NCI-H1105 (cell line): ENCODE measurements around the gene TTLL1.
"Not testable (repeated sequence)": the region's sequence is repeated elsewhere in the genome, so short reads cannot be mapped to it uniquely, and the experiment has no call there.

Experiments used
- DNase-seq: peaks from one replicate; lab custom pipeline; 2025; lab: John Stamatoyannopoulos, UW

TTLL1 gene

DNA sequence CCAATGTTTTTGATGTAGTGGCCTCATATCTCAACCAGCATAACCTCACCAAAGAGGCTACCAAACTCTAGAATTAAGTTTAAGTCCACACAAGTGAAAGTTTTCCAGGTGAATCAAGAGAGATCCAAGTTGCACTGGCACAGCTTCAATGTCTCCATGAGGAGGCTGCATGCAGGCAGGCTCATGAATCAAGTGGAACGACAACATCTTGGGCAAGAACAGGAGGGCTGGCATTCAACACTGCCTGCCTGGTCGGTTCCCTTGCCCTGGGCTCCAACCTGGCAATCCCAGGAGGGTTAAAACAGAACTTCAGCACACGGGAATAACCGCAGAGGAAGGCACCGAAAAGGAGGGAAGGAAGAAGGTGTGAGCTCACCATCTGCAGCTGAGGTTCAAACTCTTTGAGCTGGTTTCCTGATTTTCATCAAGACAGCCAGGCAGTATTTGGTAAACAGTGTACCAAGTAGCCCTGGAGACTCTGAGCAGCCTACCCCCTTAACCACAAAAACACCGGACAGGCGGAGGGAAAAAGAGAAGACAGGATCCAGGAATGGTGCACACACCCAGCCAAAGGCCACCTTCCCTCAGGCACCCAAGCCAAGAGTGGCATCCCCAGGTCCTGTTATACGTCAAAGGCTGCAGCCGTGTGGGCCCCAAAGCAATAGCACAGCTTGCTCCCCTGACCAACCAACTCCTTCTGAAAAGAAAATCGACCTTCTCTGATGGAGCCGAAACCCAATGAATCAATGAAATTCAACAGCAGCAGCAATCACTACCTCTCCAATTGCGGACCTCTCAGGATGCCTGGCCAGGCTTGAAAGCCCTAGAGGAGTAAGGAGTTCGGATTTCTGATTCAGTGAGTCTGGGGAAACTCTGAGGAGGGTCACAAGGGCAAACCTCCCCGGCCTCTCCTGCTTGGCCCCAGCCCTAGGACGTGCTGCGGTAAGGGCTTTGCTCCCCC, 75.6 kb downstream of the TTLL1 start:
- no peak for DNase-seq

DNA sequence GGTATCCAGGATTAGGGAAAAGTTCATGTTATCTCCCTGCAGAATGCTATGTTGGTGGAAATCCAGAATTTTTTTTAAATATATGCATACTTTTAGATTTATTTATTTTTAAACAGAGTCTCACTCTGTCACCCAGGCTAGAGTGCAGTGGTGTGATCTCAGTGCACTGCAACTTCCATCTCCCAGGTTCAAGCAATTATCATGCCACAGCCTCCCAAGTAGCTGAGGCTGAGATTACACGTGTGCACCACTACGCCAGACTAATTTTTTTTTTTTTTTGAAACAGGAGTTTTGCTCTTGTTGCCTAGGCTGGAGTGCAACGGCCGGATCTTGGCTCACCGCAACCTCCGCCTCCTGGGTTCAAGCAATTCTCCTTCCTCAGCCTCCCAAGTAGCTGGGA, 76.8 kb downstream of the TTLL1 start:
- DNase-seq, result no peak

DNA sequence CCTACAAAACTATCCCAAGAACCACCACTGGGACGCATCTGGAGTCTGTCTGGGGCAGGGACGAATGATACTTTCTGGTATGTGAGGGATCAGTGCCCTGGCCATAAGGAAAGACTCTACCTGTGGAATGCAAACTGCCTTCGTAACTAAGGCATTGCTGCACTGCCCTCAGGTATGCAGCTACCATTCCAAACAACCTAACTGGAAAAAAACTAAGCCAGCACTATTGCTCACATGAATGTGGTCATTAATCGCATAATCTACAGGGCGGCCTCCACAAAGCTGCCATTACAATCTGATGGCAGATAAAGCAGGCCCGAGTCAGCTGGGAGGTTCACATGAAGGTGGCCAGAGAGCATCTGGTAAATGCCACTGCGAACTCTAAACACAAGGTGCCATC, 78.1 kb downstream of the TTLL1 start:
- DNase-seq, result no peak

DNA sequence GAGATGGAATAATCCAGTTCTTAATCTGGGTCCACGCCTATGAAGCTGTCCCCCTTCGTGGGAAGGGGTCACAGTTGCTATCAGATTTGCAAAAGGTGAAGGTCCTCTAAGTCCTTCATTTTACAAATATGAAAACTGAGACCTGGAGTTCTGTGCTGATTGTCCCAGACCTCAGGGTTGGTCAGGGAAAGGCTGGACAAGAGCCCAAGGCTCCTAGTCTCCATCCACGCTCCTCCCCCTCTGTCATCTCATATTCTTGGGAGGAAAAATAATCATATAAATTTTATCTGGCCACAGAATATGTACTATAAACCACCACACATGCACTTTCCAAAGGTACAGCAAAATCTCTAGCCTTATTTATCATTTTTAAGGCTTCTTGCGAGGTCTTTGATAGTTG, 79.7 kb downstream of the TTLL1 start:
- DNase-seq, result no peak

DNA sequence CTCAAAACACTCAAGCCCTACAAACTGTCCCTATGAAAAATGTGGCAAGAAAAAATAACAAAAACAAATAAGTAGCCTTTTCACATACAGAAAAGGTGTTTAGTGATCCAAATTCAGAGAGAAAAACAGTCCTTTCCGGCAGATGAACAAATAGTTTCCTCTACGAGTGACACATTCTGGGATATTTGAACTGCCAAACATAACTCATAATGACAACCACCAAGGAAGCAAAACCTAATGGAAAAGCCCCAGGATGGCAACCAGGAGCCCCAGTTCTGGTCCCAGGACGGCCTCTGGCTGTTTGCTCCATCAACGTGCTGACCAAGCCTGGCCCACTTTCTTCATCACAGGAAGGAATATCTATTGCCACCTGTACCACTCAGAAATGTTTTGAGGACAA, 80.3 kb downstream of the TTLL1 start:
- DNase-seq, result no peak

DNA sequence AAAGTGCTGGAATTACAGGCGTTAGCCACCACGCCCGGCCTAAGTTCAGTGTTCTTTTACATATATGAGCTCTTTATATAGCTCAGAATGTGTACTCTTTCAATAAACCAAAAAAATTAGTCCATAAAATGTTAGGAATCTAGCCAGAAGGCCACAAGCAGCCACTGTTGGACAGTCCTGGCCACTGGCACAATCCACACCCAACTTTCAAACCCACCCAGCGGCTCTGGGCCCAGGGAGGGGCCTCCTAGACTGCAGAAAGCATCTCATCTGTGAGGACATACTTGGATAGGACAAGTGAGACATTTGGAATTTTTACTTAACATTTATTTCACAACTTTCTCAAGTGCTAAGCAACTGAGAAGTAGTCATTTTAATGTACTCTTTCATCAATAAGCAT, 80.7 kb downstream of the TTLL1 start:
- DNase-seq, result no peak

DNA sequence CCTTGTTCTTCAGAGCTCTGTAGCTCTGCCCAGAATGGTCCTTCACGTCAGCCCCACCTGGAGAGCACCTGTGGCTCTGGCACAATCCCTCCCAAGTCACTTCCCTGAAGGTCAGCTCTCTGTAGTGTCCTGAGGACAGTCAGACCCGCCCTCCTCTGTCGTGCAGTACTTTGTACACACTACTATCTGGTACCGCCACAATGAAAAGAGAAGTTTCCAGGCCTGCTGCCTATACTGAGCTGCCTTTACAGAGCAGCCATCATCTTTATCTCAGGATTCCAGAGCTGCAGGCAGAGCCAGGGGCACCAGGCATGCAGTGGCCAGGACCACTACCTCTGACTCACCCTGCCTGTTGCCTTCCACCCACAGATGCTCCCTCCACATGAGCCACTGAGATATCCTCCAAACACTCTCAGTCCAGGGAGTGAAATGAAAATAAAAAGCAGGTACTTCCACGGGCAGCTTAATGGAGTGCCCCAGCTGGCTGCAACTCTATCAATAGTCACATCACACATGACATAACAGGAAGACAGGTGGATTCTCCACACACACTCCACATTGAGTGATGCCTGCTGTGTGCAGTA, 81.6 kb downstream of the TTLL1 start:
- DNase-seq, result no peak

DNA sequence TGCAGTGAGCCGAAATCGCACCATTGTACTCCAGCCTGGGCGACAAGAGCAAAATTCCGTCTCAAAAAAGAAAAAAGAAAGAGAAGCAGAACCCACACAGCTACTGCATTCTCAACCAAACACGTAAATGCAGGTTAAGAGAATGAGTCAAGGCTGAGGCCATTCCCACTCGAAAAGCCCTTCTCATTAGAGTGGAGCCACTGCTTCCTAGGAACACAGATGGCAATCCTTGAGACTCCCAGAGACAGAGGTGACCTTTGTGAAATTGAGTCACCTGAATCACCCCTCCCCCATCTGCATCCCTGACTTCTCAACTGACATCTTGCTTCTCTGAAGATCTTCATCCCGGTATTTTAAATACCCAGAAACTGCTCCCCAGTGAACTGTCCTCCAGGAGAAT, 82.4 kb downstream of the TTLL1 start:
- DNase-seq, result no peak

DNA sequence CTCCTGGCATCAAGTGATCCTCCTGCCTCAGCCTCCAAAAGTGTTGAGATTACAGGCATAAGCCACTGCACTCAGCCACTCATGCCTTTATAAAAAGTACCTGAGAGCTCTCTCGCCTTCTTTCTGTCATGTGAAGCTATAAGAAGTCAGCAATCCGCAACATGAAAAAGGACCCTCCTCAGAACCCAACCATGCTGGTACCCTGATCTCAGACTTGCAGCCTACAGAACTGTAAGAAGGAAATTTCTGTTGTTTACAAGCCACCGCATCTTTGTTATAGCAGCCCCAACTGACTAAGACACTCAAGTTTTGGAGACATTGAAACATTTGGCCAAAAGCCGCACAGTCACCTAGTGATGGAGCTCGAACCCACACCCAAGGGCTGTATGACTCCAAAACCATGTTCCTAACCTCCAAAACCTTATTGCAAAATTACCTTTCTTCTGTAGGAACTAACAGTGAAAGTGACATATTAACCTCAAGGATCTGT, 83.1 kb downstream of the TTLL1 start:
- no peak for DNase-seq

DNA sequence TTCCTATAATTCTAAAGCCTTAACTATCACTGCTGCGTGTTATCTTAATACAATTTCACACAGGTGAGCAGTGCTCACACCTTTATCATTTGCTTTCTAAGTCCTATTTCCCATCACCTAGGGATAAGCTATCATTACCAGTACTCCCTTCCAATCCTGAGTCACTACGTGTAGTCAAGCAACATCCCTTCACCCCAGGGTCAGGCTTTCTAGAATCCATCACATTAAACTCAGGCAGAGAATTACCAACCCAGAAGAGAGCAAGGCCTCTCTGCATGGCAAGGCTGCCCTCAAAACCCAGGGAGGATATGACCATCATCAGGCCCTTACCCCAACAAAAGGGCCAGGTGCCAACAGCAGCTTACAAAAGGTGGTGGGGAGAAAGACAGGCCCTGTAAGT, 84.1 kb downstream of the TTLL1 start:
- DNase-seq, result no peak

DNA sequence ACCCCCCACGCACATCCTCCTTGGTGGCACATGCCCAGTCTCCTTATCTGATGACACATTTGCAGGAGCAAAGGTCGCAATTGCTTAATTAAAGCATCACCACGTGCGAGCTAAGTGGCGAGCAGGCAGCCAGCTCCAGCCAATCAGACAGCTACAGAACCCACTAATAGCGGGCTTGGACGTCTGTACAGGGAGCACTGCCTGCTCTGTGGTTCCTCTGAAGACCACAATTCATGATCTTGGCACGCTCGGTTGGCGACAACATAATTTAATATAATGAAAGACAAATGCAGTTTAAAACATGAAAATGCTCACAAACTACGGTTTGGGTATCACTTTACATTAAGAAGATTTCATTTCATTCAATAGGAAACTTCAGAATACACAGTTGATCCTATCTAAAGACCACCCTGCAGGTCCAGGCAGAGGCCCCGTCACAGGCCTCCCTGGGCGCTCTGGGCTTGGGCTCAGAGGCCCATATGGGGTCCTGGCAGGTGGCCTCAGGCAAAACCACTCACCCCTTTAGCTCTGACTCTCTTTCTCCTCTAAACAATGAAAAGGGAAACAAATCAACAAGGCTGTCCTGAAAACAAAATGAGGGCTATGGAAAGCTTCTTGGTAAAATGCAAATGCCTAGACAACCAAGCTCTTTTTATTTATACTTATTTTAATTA, 84.7 kb downstream of the TTLL1 start:
- DNase-seq, result no peak

DNA sequence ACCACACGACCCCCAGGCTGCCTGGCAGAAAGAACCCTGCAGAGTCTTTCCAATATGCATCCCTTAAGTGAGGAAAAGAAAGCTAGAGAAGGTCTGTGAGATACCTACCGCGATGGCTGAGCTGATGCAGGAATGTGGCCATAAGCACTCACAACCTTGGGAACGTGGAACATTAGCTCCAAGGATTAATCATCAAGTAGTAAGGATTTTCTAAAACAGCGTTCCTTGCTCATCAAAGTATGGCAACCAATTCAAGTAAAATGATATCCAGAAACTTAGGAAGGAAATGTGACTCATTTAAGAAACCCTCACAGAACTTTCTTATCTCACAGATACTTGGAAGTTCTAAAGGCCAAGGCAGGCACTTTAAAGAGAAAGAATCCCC, 87.0 kb downstream of the TTLL1 start:
- no peak for DNase-seq

DNA sequence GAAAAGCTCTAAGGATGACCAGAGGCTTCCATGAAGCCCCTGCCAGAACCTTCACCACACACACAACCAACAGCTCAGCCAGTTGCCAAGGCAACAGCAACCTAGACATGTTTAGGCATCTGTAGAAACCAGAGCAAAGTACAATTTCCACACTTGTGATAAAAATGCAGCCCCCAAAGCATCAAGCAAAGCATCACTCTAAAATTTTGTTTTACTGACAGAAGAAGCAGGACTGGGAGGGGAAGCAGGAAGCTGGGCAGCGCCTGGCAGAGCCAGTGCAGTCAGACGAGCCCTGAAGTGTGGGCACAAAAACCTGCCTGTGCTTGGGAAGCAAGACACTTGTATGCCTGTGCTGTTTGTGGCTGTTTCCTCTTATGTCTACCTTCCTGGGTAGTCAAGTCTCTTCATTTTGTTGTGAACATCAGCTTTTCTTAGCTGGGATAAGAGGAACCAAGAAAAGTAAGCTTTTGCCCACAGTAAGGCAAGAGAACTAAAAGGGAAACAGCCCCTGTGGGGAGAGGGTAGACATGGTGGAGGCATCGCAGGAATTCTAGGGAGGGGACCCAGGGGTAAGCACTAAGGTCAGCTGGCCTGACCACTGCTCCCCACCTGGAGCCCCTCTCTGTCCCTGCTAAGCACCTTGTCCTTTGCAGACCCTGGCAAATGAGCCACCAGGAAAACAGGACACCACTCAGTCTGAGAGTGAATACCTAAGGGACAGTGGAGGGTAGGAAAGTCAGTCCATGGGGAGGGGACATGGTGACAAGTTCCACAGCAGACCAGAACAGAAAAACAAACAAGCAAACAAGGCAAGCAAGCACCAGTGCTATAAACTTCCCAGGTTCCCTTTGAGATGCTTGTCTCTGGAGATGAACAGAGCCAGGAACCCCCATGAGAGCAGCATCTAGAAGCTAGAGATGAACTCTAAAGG, 87.7 kb downstream of the TTLL1 start:
- no peak for DNase-seq

DNA sequence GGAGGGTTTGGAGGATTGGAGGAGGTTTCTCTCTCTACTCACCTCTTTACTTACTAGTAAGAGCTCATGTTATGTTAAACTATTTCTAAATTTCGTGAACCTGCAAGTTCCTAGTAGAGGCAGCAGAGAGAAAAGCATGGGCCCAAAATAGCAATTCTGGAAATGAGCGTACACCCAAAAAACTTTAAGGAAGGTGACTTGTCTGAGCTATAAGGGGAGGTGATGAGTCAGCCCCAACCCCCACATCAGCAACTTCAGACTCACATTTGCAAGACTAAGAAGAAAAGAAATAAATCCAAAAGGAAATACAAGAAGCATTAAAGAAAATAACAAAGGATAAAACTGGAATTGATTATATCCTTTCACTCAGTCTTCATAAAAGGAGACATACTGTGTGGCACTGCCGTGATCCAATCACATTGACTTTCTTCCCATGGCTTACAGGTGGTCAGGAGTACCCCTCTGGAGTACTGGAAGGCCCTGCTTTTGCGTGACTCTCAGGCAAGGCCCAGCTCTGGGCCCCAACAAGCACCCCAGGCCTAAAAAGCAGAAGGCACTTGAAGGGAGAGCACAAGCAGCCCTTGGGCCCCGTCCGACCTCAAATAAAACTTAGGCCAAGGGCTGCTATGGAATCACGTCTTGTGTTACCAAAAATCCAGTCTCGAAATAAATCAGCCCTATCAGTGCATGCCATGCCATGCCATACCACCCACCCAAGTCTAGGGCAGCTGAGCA, 88.6 kb downstream of the TTLL1 start:
- DNase-seq, result no peak

DNA sequence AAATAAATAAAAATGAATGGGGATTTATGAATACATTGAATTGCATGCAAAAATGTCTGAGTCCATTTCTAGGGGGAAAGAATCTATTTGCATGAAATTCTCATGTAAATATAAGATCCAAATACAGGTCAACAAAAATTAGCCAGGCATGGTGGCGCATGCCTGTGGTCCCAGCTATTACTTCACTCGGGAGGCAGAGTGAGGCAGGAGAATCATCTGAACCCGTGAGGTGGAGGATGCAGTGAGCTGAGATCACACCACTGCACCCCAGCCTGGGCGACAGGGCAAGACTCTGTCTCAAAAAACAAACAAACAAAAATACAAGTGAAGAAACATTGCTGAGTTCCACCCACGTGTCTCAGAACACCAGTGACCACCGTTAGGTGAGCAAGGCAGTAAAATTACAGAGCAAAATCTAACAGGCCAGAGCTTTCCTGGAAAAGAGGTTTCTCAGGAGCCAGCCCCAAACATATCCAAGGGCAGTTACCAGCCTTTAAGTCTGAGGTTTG, 91.6 kb downstream of the TTLL1 start:
- DNase-seq, result no peak

DNA sequence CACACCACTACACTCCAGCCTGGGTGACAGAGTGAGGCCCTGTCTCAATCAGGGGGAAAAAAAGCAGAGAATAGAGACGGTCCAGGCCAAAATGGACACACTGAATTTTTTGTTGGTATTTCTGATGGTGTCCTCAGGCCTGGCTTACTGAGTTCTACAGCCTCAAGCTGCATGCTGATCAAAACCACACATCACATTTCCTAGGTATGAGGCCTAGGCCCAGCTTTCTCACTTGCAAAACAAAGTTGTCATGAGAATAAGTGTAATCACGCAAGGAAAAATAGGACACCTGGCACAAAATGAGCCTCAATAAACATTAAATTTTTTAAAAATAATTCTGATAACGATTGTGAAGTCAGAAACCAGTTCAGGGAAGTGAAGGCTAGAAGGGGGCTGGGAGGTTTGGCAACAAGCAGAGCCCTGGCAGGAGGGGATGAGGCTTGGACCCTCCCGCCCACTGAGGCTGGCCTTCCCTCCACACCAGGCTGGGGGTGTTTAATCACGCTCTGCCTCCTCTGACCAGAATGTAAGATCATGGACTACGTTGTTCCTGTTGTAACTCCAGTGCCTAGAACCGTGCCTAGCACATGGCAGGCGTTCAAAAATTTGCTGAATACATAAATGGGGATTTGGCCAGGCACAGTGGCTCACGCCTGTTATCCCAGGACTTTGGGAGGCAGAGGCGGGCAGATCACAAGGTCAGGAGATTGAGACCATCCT, 92.4 kb downstream of the TTLL1 start:
- DNase-seq, result no peak

DNA sequence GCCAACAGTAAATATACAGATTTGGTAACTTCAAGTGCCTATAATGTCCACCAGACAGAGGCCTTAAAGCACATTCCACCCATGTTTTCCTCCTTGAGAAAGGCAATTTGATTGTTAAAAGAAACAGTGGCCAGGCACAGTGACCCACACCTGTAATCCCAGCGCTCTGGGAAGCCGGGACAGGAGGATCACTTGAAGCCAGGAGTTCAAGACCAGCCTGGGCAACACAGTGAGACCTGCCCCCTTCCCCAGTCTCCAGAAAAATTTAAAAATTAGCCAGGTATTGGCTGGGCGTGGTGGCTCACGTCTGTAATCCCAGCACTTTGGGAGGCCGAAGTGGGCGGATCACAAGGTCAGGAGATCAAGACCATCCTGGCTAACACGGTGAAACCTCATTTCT, 93.5 kb downstream of the TTLL1 start:
- DNase-seq, result not testable (repeated sequence)

DNA sequence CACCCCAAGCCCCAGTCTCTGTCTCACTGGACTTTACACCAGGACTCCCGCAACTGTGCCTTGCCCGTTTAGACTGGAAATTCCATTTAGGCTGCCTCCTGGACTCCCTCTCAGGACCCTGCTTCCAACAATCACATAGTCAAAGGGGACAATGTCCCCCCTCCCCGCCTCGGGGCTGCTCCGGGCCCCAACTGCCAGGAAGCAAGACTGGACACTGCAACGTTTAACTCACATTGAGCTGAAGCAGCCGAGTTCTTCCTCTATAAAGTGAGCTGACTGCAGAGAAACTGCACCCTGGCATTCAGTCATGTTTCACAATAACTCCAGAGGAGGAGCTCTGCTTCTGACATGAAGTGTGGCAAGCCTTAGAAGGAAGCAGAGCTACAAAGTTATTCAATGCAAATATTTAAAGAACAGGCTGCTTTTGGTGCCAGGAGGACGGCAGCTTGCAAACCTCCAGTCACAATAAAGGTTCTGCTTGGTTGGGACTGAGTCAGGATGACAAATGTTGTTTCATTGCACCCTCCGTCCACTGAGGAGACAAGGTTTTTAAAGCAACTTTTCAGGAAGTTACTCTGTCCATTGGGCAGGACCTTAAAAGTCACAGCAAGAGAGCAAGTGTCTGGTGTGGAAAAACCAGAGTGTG, 94.2 kb downstream of the TTLL1 start:
- no peak for DNase-seq

DNA sequence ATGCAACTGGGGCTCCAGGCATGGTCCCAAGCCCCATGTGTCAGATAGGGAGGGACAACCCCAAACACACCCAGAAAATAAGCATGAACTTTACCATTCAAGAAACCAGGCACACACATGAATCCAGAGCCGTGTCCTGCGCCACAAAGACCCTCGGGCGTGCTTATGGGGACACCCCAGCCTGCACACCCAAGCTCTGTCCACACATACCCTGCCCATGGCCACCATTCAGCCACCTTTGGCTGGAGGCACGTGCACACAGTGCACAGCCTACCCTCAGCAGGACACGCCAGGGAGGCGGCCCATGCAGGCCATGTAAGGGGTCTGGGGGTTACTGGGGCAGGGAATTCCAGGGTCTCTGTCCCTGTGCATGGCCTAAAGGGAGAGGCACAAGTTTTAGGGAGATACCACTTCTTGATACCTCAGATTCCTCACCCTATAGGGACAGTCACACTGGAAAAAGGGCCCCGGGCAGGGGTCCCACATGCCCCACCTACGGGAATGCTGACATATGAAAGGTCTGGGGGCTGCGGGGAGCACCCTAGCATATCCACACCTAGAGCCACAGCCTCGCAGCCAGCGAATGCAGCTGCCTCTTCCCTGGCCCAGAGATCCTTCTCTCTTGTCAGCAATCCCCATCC, 94.8 kb downstream of the TTLL1 start:
- DNase-seq, result no peak
